ENCODE data around the gene PWWP2B.

- TF ChIP-seq, protein P1, sequence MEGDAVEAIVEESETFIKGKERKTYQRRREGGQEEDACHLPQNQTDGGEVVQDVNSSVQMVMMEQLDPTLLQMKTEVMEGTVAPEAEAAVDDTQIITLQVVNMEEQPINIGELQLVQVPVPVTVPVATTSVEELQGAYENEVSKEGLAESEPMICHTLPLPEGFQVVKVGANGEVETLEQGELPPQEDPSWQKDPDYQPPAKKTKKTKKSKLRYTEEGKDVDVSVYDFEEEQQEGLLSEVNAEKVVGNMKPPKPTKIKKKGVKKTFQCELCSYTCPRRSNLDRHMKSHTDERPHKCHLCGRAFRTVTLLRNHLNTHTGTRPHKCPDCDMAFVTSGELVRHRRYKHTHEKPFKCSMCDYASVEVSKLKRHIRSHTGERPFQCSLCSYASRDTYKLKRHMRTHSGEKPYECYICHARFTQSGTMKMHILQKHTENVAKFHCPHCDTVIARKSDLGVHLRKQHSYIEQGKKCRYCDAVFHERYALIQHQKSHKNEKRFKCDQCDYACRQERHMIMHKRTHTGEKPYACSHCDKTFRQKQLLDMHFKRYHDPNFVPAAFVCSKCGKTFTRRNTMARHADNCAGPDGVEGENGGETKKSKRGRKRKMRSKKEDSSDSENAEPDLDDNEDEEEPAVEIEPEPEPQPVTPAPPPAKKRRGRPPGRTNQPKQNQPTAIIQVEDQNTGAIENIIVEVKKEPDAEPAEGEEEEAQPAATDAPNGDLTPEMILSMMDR (conservative IDR thresholded peaks at IDR 0.05), result no peak
- TF ChIP-seq ZFX (IDR thresholded peaks at IDR 0.05), result no peak
Observed at GRCh38 chr10:132444877-132445351, 47.9 kb downstream of the PWWP2B start.
